ENCODE measurements around the gene MCM5. TPM values are rescaled to one million over a fixed set of nuclear protein-coding genes. Genes with fewer than 3 reads are reported as not detected.

Gene MCM5
- total and polyA plus RNA-seq, 2 experiments from 2014 or later, result 288 to 325 TPM

GRCh38 chr22:35421121-35421520, 21.2 kb downstream of the MCM5 start (continued):
- TF ChIP-seq ZNF462 (CRISPR knock-in tag; IDR thresholded peaks at IDR 0.05) (no peak), EZH2phosphoT487 (IDR thresholded peaks at IDR 0.05; ENCODE audit: unreplicated experiment) (no peak), NANOG (IDR thresholded peaks at IDR 0.05; ENCODE audit: borderline replicate concordance) (no peak), CREB1 (CRISPR knock-in tag; IDR thresholded peaks at IDR 0.05; ENCODE audit: low read depth) (no peak), POLR2AphosphoS5 (IDR thresholded peaks at IDR 0.05; ENCODE audit: low read depth) (no peak)

GRCh38 chr22:35422145-35422544, 22.2 kb downstream of the MCM5 start:
- Histone ChIP-seq H3K9me2 (ENCODE audit: insufficient read depth) (no peaks in the 10 kb centered on the region), H3K27me3 (ENCODE audit: insufficient read depth) (no peaks in the 10 kb centered on the region), H3F3A (replicated peaks; ENCODE audit: low read depth) (peaks cover 49% of the 10 kb centered on the region; the same call in 1 of the 2 replicates), H4K20me1 (replicated peaks; ENCODE audit: insufficient read depth) (peaks cover 29% of the 10 kb centered on the region), H3K4me2 (no peak overlapping the region), H3K4me3 (no peak overlapping the region), H3K79me2 (replicated peaks; ENCODE audit: insufficient read depth) (peaks cover 14% of the 10 kb centered on the region; the same call in 1 of the 2 replicates), H3K36me3 (ENCODE audit: insufficient read depth) (peaks cover 73% of the 10 kb centered on the region), H3K4me1 (ENCODE audit: insufficient read depth) (peaks cover 17% of the 10 kb centered on the region), H2AFZ (no peak overlapping the region), H3K27ac (ENCODE audit: low read depth) (no peak overlapping the region)
- Mint-ChIP-seq H3K9me3 (no peaks in the 10 kb centered on the region), H3K27me3 (ENCODE audit: insufficient read depth, low read depth, poor library complexity) (peaks cover 15% of the 10 kb centered on the region), H3K4me3 (no peak overlapping the region), H3K4me1 (peaks cover 39% of the 10 kb centered on the region), H3K36me3 (ENCODE audit: low read depth) (peaks cover 92% of the 10 kb centered on the region), H3K27ac (no peak overlapping the region)
- DNase-seq (ENCODE audit: low spot score), result no peak
- no peak for ATAC-seq
- TF ChIP-seq CTCF (conservative IDR thresholded peaks at IDR 0.05; ENCODE audit: low read depth in 2 of 2) (no peak), ZNF462 (CRISPR knock-in tag; IDR thresholded peaks at IDR 0.05) (no peak), EZH2phosphoT487 (IDR thresholded peaks at IDR 0.05; ENCODE audit: unreplicated experiment) (no peak), ZNF331 (CRISPR knock-in tag; IDR thresholded peaks at IDR 0.05; ENCODE audit: low read depth) (no peak), NANOG (IDR thresholded peaks at IDR 0.05; ENCODE audit: borderline replicate concordance) (no peak)

All from GM23338 (cell line).